MG63 (cell line): ENCODE data around the gene PRDM15. TPM values are rescaled to one million over a fixed set of nuclear protein-coding genes. Genes with fewer than 3 reads are reported as not detected.

ENCODE experiments used
- DNase-seq: peaks from one replicate; pipeline ENCODE4 v3.0.0-alpha.2; 2020
- H3K27me3 ChIP-seq: fragments of 250-450 bp; sonication (Bioruptor Pico); 2 replicates; pipeline ENCODE4 v1.5.1; 2020; ENCODE audit warnings: mild to moderate bottlenecking, moderate library complexity
- H3K36me3 ChIP-seq: fragments of 250-450 bp; sonication (Bioruptor Pico); 2 replicates; pipeline ENCODE4 v1.5.1; 2020; ENCODE audit warnings: mild to moderate bottlenecking, moderate library complexity
- H3K4me3 ChIP-seq: fragments of 250-450 bp; sonication (Bioruptor Pico); 2 replicates; pipeline ENCODE4 v1.5.1; 2020; ENCODE audit warnings: mild to moderate bottlenecking, moderate library complexity
- H3K9me3 ChIP-seq: fragments of 250-450 bp; sonication (Bioruptor Pico); 2 replicates; pipeline ENCODE4 v1.5.1; 2020; ENCODE audit warnings: mild to moderate bottlenecking, moderate library complexity
- total RNA-seq: library from RNA; depleted of rRNA; stranded (reverse); fragments of >200 nt; shearing (Covaris generic); gene quantifications from 2 replicates; pipeline ENCODE4 v1.2.3, GENCODE V29; 2014; ENCODE audit warnings: low replicate concordance

Gene PRDM15
- total RNA-seq, 1 experiment from 2014 or later: 7.8 TPM

- H3K27me3 ChIP-seq: no peaks in the 10 kb centered on the region
- no peak overlapping the region for H3K4me3 ChIP-seq
- DNase-seq: no peak
- peaks cover 13% of the 10 kb centered on the region for H3K9me3 ChIP-seq
- peaks cover 48% of the 10 kb centered on the region for H3K36me3 ChIP-seq
Observed at GRCh38 chr21:41840880-41841279, 38.3 kb downstream of the PRDM15 start.

- Histone ChIP-seq H3K4me3 (no peak overlapping the region), H3K36me3 (peaks cover 45% of the 10 kb centered on the region), H3K9me3 (peaks cover 13% of the 10 kb centered on the region), H3K27me3 (no peaks in the 10 kb centered on the region)
- no peak for DNase-seq
Observed at GRCh38 chr21:41839387-41840000, 39.6 kb downstream of the PRDM15 start.

GRCh38 chr21:41837756-41838297, 41.3 kb downstream of the PRDM15 start:
- H3K27me3 ChIP-seq: no peaks in the 10 kb centered on the region
- H3K9me3 ChIP-seq: peaks cover 13% of the 10 kb centered on the region
- DNase-seq: no peak
- peaks cover 40% of the 10 kb centered on the region for H3K36me3 ChIP-seq
- no peak overlapping the region for H3K4me3 ChIP-seq

- DNase-seq: no peak
- H3K4me3 ChIP-seq: no peak overlapping the region
- peaks cover 33% of the 10 kb centered on the region for H3K36me3 ChIP-seq
- H3K9me3 ChIP-seq: peaks cover 9% of the 10 kb centered on the region
- H3K27me3 ChIP-seq: no peaks in the 10 kb centered on the region
Observed at GRCh38 chr21:41836166-41837015, 42.8 kb downstream of the PRDM15 start.

- Histone ChIP-seq H3K27me3 (no peaks in the 10 kb centered on the region), H3K4me3 (no peak overlapping the region), H3K36me3 (peaks cover 27% of the 10 kb centered on the region), H3K9me3 (peaks cover 4% of the 10 kb centered on the region)
- no peak for DNase-seq
Observed at GRCh38 chr21:41835711-41836154, 43.4 kb downstream of the PRDM15 start.

GRCh38 chr21:41834926-41835663, 44.0 kb downstream of the PRDM15 start:
- Histone ChIP-seq H3K27me3 (no peaks in the 10 kb centered on the region), H3K36me3 (peaks cover 23% of the 10 kb centered on the region), H3K9me3 (no peaks in the 10 kb centered on the region), H3K4me3 (no peak overlapping the region)
- no peak for DNase-seq

- H3K4me3 ChIP-seq: no peak overlapping the region
- DNase-seq: no peak
- no peaks in the 10 kb centered on the region for H3K9me3 ChIP-seq
- no peaks in the 10 kb centered on the region for H3K27me3 ChIP-seq
- peaks cover 23% of the 10 kb centered on the region for H3K36me3 ChIP-seq
Observed at GRCh38 chr21:41834252-41834925, 44.8 kb downstream of the PRDM15 start.

- H3K36me3 ChIP-seq: peaks cover 16% of the 10 kb centered on the region
Observed at GRCh38 chr21:41833497-41834115, 45.5 kb downstream of the PRDM15 start.

GRCh38 chr21:41832596-41833496, 46.3 kb downstream of the PRDM15 start:
- H3K27me3 ChIP-seq: no peaks in the 10 kb centered on the region
- no peak overlapping the region for H3K4me3 ChIP-seq
- H3K9me3 ChIP-seq: no peaks in the 10 kb centered on the region
- peaks cover 15% of the 10 kb centered on the region for H3K36me3 ChIP-seq
- DNase-seq: no peak

More at GRCh38 chr21:41833497-41834115, 45.5 kb downstream of the PRDM15 start:
- DNase-seq: no peak
- no peaks in the 10 kb centered on the region for H3K9me3 ChIP-seq
- no peak overlapping the region for H3K4me3 ChIP-seq
- H3K27me3 ChIP-seq: no peaks in the 10 kb centered on the region

- DNase-seq: no peak
- Histone ChIP-seq H3K9me3 (no peaks in the 10 kb centered on the region), H3K36me3 (peaks cover 13% of the 10 kb centered on the region), H3K27me3 (no peaks in the 10 kb centered on the region), H3K4me3 (no peak overlapping the region)
Observed at GRCh38 chr21:41831866-41832595, 47.1 kb downstream of the PRDM15 start.

GRCh38 chr21:41831453-41831831, 47.7 kb downstream of the PRDM15 start:
- DNase-seq: no peak
- Histone ChIP-seq H3K36me3 (peaks cover 7% of the 10 kb centered on the region), H3K9me3 (no peaks in the 10 kb centered on the region), H3K27me3 (no peaks in the 10 kb centered on the region), H3K4me3 (no peak overlapping the region)

GRCh38 chr21:41830764-41831452, 48.2 kb downstream of the PRDM15 start:
- no peak overlapping the region for H3K4me3 ChIP-seq
- H3K36me3 ChIP-seq: peaks cover 2% of the 10 kb centered on the region
- DNase-seq: no peak
- no peaks in the 10 kb centered on the region for H3K9me3 ChIP-seq
- no peaks in the 10 kb centered on the region for H3K27me3 ChIP-seq

- no peaks in the 10 kb centered on the region for H3K27me3 ChIP-seq
- no peak for DNase-seq
- no peak overlapping the region for H3K4me3 ChIP-seq
- H3K36me3 ChIP-seq: peaks cover 5% of the 10 kb centered on the region
- H3K9me3 ChIP-seq: no peaks in the 10 kb centered on the region
Observed at GRCh38 chr21:41830145-41830707, 48.9 kb downstream of the PRDM15 start.

- H3K9me3 ChIP-seq: no peaks in the 10 kb centered on the region
- H3K4me3 ChIP-seq: no peak overlapping the region
- no peaks in the 10 kb centered on the region for H3K27me3 ChIP-seq
- peaks cover 6% of the 10 kb centered on the region for H3K36me3 ChIP-seq
- DNase-seq: no peak
Observed at GRCh38 chr21:41828884-41829360, 50.2 kb downstream of the PRDM15 start.
